ENCODE measurements around the gene BBOF1. TPM values are rescaled to one million over a fixed set of nuclear protein-coding genes. Genes with fewer than 3 reads are reported as not detected.

BBOF1 gene
- total RNA-seq, 4 donors from 2014 or later, result 8.6 to 11.8 (median 9.9) TPM

DNA sequence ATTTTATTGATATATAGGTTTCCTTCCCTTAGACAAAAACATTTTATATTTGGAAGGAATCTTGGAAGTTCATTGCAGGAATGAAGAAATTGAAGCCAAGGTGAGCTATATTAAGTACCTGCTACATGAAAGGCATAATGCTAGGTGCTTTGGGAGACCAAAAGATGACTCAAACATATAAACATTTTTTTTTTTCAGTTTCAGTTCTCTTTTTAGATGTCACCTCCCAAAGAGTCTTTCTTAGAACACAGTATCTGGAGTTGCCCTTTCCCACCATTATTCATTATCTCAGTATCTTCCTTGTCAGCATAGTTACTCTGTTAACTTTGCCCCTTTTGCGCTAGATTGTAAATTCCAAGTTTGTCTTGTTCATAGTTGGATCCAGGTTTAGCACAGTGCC, 66.7 kb downstream of the BBOF1 start:
- TF ChIP-seq EP300 (IDR thresholded peaks at IDR 0.05), result no peak
- TF ChIP-seq, protein P1, sequence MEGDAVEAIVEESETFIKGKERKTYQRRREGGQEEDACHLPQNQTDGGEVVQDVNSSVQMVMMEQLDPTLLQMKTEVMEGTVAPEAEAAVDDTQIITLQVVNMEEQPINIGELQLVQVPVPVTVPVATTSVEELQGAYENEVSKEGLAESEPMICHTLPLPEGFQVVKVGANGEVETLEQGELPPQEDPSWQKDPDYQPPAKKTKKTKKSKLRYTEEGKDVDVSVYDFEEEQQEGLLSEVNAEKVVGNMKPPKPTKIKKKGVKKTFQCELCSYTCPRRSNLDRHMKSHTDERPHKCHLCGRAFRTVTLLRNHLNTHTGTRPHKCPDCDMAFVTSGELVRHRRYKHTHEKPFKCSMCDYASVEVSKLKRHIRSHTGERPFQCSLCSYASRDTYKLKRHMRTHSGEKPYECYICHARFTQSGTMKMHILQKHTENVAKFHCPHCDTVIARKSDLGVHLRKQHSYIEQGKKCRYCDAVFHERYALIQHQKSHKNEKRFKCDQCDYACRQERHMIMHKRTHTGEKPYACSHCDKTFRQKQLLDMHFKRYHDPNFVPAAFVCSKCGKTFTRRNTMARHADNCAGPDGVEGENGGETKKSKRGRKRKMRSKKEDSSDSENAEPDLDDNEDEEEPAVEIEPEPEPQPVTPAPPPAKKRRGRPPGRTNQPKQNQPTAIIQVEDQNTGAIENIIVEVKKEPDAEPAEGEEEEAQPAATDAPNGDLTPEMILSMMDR (IDR thresholded peaks at IDR 0.05), result no peak
- Histone ChIP-seq H3K27ac (replicated peaks in 1 of 4) (peak overlapping the region in 1 of 4 donors; percentile 93), H3K27me3 (no peaks in the 10 kb centered on the region), H3K36me3 (peaks cover 0 to 5% (median under 1%) of the 10 kb centered on the region in 4 donors), H3K4me3 (peak overlapping the region; percentile 73 to 89 (median 82)), H3K9me3 (no peaks in the 10 kb centered on the region), H3K4me1 (peaks cover 19 to 37% (median 35%) of the 10 kb centered on the region in 4 donors)
- intact Hi-C loops (cut with DNase I), result no loop called here
- DNase-seq (ENCODE audit: extremely low spot score), result no peak
- WGBS, result 90% methylated on average over 1 of the region's 1 CpG

DNA sequence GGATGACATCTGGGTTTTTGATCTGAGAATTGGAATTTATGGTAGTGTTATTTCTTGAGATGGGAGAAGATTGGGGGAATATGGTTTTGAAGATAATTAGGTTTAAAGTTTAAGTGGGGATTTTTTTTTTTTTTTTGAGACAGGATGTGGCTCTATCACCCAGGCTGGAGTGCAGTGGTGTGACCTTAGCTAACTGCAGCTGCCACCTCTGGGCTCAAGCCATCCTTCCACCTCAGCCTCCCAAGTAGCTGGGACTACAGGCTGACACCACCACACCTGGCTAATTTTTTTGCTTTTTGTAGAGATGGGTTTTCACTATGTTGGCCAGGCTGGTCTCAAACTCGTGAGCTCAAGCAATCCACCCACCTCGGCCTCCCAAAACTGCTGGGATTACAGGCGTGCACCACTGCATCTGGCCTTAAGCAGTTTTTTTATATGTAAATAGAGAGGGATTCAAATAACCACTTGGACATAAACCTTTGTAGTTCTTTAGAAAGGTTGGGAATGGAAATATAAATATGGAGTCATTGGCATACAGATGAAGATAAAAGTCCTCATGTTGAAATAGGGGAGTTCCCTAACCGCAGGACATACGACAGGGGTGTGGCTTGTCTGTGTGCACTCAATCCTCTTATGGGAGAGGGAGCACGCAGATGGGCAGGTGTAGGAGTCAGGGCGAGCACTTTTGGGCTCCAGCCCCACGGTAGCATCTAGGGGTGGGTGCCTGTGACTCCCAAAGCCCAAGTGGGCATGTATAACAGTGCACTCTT, 70.3 kb downstream of the BBOF1 start:
- intact Hi-C loops (cut with DNase I), result no loop called here
- Histone ChIP-seq H3K27me3 (no peaks in the 10 kb centered on the region), H3K36me3 (peaks cover 7 to 39% (median 18%) of the 10 kb centered on the region in 4 donors), H3K9me3 (no peaks in the 10 kb centered on the region), H3K27ac (replicated peaks in 1 of 4) (no peak overlapping the region), H3K4me1 (peaks cover 9 to 15% (median 14%) of the 10 kb centered on the region in 4 donors), H3K4me3 (no peak overlapping the region)
- WGBS, result 92% methylated on average over 8 of the region's 8 CpGs
- no peak for DNase-seq (ENCODE audit: extremely low spot score)
- TF ChIP-seq, protein P1 (IDR thresholded peaks at IDR 0.05), result no peak
- TF ChIP-seq POLR2AphosphoS5 (IDR thresholded peaks at IDR 0.05) (no peak), POLR2A (IDR thresholded peaks at IDR 0.05; ENCODE audit: low read depth) (no peak), EP300 (IDR thresholded peaks at IDR 0.05) (no peak)

- WGBS, result 91% methylated on average over 2 of the region's 2 CpGs
- TF ChIP-seq EP300 (IDR thresholded peaks at IDR 0.05) (no peak), POLR2AphosphoS5 (IDR thresholded peaks at IDR 0.05) (no peak), POLR2A (IDR thresholded peaks at IDR 0.05; ENCODE audit: low read depth) (no peak)
- TF ChIP-seq, protein P1 (IDR thresholded peaks at IDR 0.05), result no peak
- H3K27ac ChIP-seq (replicated peaks in 1 of 4), result no peak overlapping the region
- intact Hi-C loops (cut with DNase I), result no loop called here
- H3K9me3 ChIP-seq, result no peaks in the 10 kb centered on the region
- H3K27me3 ChIP-seq, result no peaks in the 10 kb centered on the region
- H3K4me1 ChIP-seq, result no peaks in the 10 kb centered on the region
- H3K4me3 ChIP-seq, result no peak overlapping the region
- H3K36me3 ChIP-seq, result peaks cover 10 to 74% (median 32%) of the 10 kb centered on the region in 4 donors
- DNase-seq (ENCODE audit: extremely low spot score), result no peak
Observed at GRCh38 chr14:74105381-74105780, 86.2 kb downstream of the BBOF1 start.

DNA sequence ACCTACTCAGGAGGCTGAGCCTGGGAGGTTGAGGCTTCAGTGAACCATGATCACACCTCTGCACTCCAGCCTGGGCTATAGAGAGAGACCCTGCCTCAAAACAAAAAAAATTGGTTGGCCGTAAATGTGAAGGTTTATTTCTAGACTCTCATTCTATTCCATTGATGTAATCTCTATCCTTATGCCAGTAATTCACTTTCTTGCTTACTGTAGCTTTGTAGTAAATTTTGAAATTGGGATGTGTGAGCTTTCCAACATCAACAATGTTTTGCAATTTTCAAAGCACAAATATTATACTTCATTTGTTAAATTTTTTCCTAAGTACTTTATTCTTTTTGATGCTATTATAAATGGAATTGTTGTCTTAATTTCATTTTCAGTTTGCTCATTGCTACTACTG, 90.2 kb downstream of the BBOF1 start:
- DNase-seq (ENCODE audit: extremely low spot score), result no peak
- intact Hi-C loops (cut with DNase I), result no loop called here
- H3K9me3 ChIP-seq, result no peaks in the 10 kb centered on the region
- TF ChIP-seq EP300 (IDR thresholded peaks at IDR 0.05), result no peak
- TF ChIP-seq POLR2A (IDR thresholded peaks at IDR 0.05; ENCODE audit: low read depth), result no peak
- TF ChIP-seq, protein P1 (IDR thresholded peaks at IDR 0.05), result no peak
- no peak for TF ChIP-seq POLR2AphosphoS5 (IDR thresholded peaks at IDR 0.05)
- no peak overlapping the region for H3K27ac ChIP-seq (replicated peaks in 1 of 4)
- H3K36me3 ChIP-seq, result peaks cover 0 to 69% (median 22%) of the 10 kb centered on the region in 4 donors
- H3K27me3 ChIP-seq, result no peaks in the 10 kb centered on the region
- WGBS, result 79% methylated on average over 1 of the region's 1 CpG
- no peak overlapping the region for H3K4me3 ChIP-seq
- no peaks in the 10 kb centered on the region for H3K4me1 ChIP-seq
